Activated CD8-positive, alpha-beta memory T cell treated with anti-CD3 and anti-CD28 coated beads for 36 hours (primary cell): ENCODE results near the gene NPW. TPM values are rescaled to one million over a fixed set of nuclear protein-coding genes. Genes with fewer than 3 reads are reported as not detected.

ENCODE experiments used
- CTCF ChIA-PET: fragments of 350-600 bp; sonication (Branson Sonifier 250); formaldehyde crosslinking; loops from one replicate; lab custom pipeline; 2021; ENCODE audit warnings: antibody characterized with exemption; lab: Charles Lee
- POLR2A ChIA-PET: fragments of 350-600 bp; sonication (Branson Sonifier 250); formaldehyde crosslinking; loops from one replicate; lab custom pipeline; 2021; ENCODE audit warnings: antibody characterized with exemption; lab: Charles Lee
- total RNA-seq, 2 experiments: library from RNA; stranded (reverse); gene quantifications; one replicate each; pipeline ENCODE4 v1.2.3, GENCODE V29; 2021

The NPW gene
- total RNA-seq, 2 experiments from 2014 or later: 15.8 to 18.1 TPM

DNA sequence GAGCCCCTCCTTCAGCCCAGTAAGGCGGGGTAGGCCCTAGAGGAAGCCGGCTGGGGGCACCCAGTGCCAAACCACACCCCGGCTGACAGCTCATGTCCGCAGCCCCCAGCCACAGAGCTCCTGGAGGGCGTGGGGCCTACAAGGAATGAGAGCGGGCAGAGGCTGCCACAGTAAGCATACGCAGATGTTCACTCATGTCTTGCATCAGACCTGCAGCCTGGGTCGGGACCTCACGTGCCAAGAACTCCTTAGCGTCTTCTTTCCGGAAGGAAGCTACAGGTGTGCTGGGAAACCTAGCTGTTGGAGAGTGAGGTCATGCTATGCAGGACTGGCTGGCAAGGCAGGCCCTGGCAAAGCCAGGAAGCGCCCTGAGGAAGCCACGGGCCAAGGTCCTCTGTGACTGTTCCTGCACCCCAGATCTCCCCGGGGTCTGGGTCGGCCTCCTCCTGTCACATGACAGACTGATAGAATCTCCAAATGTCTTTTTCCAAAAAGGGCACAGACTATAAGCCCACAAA, 11.5 kb upstream of the NPW start:
- POLR2A ChIA-PET: interaction anchor here (0.6 to 1.5 kb wide), 4 partner anchors 12 to 147 kb away, joined by 3 to 7 read pairs (median 4); partner anchors contain the start of gene TRAF7
- CTCF ChIA-PET: interaction anchor here (1.0 to 2.1 kb wide), 5 partner anchors 23 to 244 kb away, joined by 3 to 17 read pairs (median 4); partner anchors contain the start of genes ECI1, NUBP2 and SPSB3

DNA sequence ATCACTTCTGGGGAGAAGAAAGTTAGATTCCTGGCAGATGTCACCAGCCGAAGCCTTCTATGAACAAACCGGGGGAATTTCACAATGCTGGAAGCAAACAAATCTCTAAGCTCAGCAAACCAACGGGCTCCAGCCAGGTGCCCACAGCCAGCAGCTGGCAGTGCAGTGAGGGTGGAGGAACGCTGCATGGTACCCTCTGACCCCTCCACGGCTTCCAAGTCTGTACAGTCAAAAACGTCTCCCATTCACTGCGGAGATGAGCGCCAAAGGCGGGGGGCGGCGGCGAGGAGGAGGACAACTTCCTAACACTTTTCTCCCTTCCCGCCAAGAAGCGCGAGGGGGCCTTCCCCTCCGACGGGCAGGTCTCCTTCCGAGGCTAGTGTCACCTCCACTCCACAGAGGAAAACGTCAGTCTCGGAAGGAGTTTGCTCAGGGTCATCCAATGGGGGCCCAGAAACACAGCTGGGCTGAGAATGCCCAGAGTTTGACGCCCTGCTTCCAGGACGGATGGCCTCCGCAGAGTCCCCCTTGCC, 10.9 kb upstream of the NPW start:
- ChIA-PET POLR2A (interaction anchor here (0.6 to 1.5 kb wide), 5 partner anchors 13 to 303 kb away, joined by 3 to 7 read pairs (median 5); partner anchors contain the start of genes MAPK8IP3, RPS2 and TRAF7), CTCF (interaction anchor here (1.2 to 2.1 kb wide), 4 partner anchors 42 to 243 kb away, joined by 3 to 17 read pairs (median 4); partner anchors contain the start of genes ECI1, NUBP2 and SPSB3)

DNA sequence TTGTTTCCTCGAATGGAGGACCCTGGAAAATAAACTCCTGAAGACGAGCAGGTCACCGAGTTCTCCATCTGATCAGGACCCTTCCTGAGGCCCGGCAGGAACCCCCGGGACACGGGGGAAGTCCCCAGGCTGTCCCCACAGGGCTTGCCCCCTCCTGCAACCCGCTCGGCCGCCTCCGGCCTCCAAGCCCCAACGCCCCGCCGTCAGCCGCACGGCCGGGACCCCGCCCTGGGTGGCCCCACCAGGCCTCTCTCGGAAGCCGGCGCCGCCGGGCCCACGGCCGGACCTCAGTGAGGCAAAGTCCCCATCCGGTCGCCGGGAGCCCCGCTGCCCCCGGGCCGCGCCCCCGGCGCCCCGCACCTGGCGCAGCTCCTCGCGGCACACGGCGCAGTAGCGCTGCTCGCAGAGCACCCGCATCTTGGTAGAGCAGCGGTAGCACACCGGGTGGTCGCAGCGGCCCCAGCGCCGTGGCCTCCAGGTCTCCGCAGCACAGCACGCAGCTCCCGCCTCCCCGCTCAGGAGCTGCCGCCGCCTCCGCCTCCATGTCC, 10.3 kb upstream of the NPW start:
- ChIA-PET CTCF (interaction anchor here (1.3 to 2.1 kb wide), 3 partner anchors 41 to 242 kb away, joined by 3 to 17 read pairs (median 5); partner anchors contain the start of gene ECI1), POLR2A (interaction anchor here (0.6 to 1.5 kb wide), 3 partner anchors 13 to 303 kb away, joined by 3 to 7 read pairs (median 5); partner anchors contain the start of genes MAPK8IP3 and RPS2)

DNA sequence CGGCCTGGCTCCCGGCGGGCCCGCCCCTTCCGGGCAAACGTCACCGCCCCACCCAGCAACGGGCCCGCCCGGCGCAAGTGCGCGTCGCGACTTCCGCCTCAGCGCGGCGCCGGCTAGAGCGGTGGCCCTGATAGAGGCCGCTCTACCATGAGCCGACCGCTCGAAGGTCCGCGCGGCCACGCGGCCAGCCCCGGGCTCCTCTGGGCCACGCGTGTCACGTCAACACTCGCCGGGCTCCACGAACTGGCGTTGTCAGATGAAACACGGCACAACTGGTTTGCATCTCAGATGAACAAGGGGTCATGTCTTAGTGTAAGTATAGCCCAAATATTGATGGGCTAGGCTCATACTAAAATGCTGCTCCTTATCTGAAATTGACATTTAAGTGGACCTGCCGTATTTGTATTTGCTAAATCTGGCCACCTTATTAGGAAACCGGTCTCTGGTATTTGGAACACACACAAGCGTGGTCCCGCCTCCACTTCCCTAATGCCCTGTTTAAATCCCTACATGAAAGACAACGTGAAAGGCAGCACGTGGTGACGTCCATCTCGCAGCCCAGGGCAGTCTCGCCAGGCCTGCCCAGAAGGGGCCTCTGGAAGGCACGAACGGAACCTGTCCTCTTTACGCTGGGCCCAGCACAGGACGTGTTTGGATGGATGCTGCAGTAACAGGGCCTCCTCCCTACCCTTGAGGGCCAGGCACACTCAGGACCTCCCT, 9.6 kb upstream of the NPW start, which contains the start of gene ZNF598:
Gene ZNF598, minus strand, starts transcription at position 31 of the 720 bp plus-strand sequence.
- CTCF ChIA-PET: interaction anchor here (0.6 kb wide), 1 partner anchor 13 kb away, joined by 3 read pairs; no protein-coding TSS in a partner anchor
- POLR2A ChIA-PET: no interaction called here

DNA sequence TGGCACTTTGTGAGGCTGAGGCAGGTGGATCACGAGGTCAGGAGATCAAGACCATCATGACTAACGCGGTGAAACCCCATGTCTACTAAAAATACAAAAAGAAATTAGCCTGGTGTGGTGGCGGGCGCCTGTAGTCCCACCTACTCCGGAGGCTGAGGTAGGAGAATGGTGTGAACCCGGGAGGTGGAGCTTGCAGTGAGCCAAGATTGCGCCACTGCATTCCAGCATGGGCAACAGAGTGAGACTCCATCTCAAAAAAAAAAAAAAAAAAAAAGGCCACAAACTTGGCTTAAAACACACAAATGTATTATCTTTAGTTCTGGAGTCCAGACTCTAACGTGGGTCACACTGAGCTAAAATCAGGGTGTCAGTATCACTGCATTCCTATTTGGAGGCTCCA, 7.9 kb upstream of the NPW start:
- POLR2A ChIA-PET: interaction anchor here (0.6 to 1.0 kb wide), 3 partner anchors 47 to 78 kb away, joined by 3 to 4 read pairs (median 3); partner anchors contain the start of gene RPS2
- CTCF ChIA-PET: interaction anchor here (0.8 to 2.9 kb wide), 4 partner anchors 8 to 129 kb away, joined by 3 to 12 read pairs (median 5); no protein-coding TSS in a partner anchor

DNA sequence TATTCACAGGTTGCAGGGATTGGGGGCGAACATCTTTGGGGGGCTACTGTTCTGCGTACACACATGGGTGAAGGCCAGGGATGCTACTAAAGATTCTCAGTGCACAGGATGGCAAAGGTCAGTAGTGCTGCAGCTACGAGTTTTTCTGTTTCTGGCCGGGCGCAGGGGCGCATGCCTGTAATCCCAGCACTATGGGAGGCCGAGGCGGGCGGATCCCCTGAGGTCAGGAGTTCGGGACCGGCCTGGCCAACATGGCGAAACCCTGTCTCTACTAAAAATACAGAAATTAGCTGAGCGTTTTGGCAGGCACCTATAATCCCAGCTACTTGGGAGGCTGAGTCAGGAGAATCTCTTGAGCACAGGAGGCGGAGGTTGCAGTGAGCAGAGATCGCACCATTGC, 6.1 kb upstream of the NPW start:
- CTCF ChIA-PET: interaction anchor here (2.0 to 2.9 kb wide), 2 partner anchors 9 to 10 kb away, joined by 6 to 12 read pairs; no protein-coding TSS in a partner anchor
- POLR2A ChIA-PET: interaction anchor here (0.6 kb wide), 1 partner anchor 141 kb away, joined by 5 read pairs; no protein-coding TSS in a partner anchor

DNA sequence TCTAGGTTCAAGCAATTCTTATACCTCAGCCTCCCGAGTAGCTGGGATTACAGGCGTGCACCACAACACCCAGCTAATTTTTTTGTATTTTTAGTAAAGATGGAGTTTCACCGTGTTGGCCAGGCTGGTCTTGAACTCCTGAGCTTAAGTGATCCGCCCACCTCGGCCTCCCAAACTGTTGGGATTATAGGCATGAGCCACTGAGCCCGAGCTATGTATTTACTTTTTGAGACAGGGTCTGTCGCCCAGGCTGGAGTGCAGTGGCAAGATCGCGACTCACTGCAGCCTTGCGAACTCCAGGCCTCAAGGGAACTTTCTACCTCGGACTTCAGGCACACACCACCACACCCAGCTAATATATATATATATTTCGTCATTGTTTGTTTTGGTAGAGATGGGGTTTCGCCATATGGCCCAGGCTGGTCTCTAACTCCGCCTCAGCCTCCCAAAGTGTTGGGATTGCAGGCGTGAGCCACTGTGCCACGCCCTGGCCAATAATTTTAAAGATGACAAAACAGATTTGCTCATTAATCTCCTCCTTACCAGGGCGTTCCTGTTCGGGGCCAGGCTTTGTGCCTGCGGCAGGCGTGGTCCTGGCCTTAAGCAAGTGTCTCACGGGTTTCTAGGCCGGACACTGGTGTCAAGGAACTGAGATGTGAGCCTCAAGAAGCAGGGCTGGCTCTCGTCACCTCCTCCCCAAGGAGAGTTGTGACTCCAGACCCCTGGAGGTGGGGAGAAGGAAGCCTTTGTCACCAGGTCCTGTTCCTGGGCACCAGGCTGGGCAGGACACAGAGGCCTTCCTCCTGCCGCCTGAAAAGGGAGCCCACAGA, 4.3 kb upstream of the NPW start:
- POLR2A ChIA-PET: interaction anchor here (0.7 kb wide), 1 partner anchor 30 kb away, joined by 3 read pairs; no protein-coding TSS in a partner anchor
- CTCF ChIA-PET: interaction anchor here (1.1 to 1.3 kb wide), 2 partner anchors 125 to 199 kb away, joined by 3 to 6 read pairs; partner anchors contain the start of gene PGP

DNA sequence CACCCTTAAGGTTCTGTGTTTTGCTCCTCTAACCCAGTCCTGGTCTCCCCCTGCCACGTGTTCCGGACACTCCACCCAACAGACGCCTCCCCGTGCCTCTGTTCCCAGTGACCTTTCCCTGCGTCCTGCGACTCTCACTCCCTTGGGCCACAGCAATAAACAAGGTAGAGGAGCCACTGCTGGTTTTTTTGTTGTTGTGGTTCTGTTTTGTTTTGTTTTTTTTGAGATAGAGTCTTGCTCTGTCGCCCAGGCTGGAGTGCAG, 3.7 kb upstream of the NPW start:
- CTCF ChIA-PET: interaction anchor here (1.3 to 1.9 kb wide), 3 partner anchors 12 to 198 kb away, joined by 3 to 14 read pairs (median 12); partner anchors contain the start of gene PGP
- POLR2A ChIA-PET: interaction anchor here (0.6 kb wide), 1 partner anchor 125 kb away, joined by 3 read pairs; no protein-coding TSS in a partner anchor

DNA sequence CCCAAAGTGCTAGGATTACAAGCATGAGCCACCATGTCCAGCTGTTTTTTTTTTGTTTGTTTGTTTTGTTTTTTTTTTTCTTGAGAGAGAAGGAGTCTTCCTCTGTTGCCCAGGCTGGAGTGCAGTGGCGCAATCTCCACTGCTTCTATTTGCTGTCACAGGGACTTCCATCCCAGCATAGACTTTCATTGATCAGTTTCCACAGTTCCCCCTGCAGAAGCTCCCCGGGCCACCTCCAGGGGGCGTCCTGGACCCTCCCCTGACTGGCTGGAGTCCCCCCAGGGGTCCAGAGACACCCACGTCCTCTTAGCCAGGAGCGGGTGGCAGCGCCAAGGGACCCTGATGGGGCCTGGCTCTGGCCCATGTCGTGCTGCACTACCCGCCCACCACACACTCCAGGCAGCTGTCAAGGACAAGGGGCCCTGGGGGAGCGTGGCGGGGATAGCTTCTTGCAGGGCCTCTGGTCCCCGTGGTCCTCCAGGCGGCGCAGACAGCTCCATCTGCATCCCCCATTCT, 3.1 kb upstream of the NPW start:
- ChIA-PET POLR2A (interaction anchor here (0.6 kb wide), 1 partner anchor 124 kb away, joined by 3 read pairs; no protein-coding TSS in a partner anchor), CTCF (interaction anchor here (0.9 to 1.9 kb wide), 5 partner anchors 13 to 198 kb away, joined by 3 to 14 read pairs (median 3); partner anchors contain the start of genes GFER and PGP)

DNA sequence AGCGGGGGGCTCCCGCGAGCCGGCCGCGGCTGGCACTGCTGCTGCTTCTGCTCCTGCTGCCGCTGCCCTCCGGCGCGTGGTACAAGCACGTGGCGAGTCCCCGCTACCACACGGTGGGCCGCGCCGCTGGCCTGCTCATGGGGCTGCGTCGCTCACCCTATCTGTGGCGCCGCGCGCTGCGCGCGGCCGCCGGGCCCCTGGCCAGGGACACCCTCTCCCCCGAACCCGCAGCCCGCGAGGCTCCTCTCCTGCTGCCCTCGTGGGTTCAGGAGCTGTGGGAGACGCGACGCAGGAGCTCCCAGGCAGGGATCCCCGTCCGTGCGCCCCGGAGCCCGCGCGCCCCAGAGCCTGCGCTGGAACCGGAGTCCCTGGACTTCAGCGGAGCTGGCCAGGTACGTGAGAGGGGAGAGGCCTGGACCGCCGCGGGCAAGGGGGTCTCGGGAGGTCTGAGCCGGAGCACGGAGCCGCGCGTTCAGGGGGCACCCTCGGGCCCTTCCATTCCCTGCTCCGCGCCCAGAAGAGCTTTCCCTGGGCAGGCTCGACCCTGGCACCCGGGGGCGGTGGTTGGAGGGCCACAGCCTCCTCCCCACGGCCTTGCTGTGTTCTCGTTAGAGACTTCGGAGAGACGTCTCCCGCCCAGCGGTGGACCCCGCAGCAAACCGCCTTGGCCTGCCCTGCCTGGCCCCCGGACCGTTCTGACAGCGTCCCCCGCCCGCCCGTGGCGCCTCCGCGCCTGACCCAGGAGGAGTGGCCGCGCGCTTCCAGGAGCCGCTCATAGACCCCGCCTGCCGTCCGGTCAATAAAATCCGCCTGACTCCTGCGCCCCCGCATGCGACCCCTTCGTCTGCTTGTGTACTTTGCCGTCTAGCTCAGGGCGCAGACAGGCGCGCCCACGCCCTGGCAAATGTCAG, 591 bp downstream of the NPW start:
- POLR2A ChIA-PET: no interaction called here
- CTCF ChIA-PET: interaction anchor here (0.7 to 2.2 kb wide), 6 partner anchors 16 to 126 kb away, joined by 3 to 12 read pairs (median 4); no protein-coding TSS in a partner anchor

DNA sequence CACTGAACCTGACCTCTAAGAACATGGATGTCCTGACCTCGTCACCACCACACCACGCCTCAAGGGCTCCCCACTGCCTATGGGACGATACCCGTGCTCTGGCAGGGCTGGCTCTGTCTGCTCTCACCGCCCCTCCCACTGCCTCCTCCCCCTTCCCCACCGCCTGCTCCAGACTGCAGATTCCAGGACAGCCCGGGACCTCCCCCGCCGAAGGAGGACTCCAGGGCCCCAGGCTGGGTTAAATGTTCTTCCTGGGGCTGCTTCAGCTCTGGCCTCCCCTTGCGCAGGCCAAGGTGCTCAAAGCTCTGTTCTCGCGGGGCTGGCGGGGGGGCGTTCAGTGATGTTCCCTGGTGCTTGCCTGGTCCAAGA, 3.1 kb downstream of the NPW start:
- POLR2A ChIA-PET: interaction anchor here (0.5 to 0.6 kb wide), 3 partner anchors 67 to 241 kb away, joined by 4 to 7 read pairs (median 6); no protein-coding TSS in a partner anchor
- CTCF ChIA-PET: interaction anchor here (0.5 to 2.4 kb wide), 27 partner anchors 9 to 474 kb away, joined by 3 to 22 read pairs (median 3); partner anchors contain the start of genes GFER, NTHL1, PKD1 and RAB26

DNA sequence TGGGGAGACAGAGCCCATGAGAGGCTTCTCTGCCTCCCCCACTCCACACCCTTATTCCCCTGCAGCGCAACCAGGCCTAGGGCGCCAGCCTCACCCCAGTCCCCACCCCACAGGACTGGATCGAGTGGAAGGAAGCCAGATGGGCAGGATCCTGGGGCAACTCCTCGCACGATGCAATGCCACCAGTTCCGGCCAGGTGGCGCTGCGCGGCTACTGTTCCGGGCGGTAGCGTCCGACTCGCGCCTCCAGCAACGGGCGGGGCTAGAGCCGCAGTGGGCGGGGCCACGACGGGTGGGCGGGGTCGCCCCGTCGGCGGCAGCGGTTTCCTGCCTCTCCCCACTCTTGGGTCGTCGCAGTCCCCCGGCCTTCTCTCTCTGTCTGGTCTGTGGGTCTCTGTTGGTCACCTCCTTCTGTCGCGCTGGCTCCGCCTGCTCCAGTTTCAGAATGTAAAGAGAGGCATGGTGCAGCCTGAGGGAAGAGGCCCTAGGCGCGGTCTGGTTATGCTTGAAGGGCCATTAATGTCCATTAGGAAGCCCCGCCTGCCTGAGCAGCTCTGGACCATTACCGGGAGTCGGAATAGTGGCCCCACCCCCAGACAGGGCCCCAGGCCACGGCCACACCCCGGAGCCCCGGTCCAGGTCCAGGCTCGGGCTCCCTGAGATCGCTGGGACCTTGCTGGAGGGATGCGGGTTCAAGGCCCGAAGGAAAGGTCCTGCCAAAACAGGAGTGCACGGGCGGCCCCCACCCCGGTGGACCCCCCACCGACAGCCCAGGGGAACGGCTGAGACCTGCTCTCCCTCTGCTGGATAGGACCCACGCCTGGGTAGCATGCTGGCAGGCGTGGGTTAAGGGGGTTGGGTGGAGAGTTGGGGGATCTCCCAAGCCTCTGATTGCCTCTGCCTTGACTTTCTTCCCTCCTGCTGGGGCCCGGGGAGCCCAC, 3.8 kb downstream of the NPW start:
- ChIA-PET CTCF (interaction anchor here (0.6 to 2.9 kb wide), 25 partner anchors 10 to 474 kb away, joined by 3 to 22 read pairs (median 4); partner anchors contain the start of genes GFER, NTHL1, PKD1 and RAB26), POLR2A (interaction anchor here (0.6 kb wide), 2 partner anchors 130 to 240 kb away, joined by 6 to 7 read pairs; no protein-coding TSS in a partner anchor)

DNA sequence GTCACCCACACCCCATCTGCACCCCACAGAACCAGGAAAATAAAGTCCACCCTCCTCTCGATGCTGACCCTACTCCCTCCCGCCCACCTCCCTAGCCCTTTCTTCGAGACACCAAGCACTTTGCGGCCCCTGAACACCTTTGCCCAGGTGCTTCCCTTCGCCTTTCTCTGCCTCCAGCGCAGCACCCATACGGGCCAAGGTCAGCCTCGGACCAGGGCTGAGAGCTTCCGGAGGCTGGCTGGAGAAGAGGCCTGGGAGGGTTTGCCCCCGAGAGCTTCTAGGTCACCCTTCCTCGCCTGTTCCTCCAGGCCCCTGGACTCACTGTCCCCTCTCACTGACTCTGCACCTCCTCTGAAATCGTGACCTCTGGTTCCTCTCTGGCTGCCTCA, 4.4 kb downstream of the NPW start:
- ChIA-PET POLR2A (no interaction called here), CTCF (interaction anchor here (1.0 to 2.9 kb wide), 3 partner anchors 24 to 116 kb away, joined by 3 to 13 read pairs (median 3); partner anchors contain the start of genes NTHL1 and TSC2)

DNA sequence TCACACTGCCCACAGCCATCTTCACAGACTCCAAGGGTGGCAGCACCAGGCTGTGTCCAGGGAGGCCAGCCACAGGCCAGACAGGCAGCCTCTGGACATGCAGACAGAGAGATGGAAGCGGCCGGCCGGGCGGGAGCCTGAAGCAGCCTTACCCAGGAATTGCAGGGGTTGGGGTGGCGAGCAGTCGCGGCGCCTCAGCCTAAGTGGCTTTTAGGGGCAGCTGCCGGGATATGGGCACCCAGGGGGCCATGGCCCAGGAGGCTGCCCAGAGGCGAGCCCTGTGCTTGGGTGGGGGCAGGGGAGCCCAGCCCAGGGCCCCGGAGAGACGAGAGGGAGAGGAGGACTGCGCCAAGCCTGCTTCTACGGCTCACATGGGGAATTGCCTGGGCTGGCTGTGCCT, 5.7 kb downstream of the NPW start:
- CTCF ChIA-PET: interaction anchor here (0.6 to 2.9 kb wide), 3 partner anchors 34 to 115 kb away, joined by 3 to 13 read pairs (median 3); no protein-coding TSS in a partner anchor
- POLR2A ChIA-PET: no interaction called here

DNA sequence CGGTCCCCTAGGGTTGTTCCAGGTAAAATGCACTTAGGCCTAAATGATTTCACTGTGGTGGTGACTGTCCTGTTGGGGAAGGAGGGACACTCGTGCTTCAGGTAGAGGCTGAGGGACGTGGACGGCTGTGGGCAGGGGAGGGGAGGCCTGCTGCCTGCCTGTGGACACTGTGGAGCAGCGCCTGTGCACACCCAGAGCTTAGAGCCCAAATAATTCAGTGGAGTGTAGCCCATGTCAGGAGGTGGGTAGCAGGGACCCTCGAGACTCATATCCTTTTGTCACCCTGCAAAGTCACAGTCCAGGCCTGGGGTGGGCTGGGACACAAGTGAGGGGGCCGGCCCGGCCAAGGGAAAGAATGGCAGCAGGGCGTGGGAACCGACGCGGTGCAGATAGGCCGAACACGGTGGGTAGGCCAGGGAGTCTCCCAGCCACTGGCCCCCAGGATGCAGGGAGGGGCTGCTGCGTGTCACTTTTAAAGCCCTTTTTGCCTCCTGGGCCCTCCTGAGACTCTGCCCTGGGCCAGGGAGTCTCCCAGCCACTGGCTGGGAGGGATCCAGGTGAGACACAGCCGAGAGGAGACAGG, 6.4 kb downstream of the NPW start:
- ChIA-PET POLR2A (no interaction called here), CTCF (interaction anchor here (0.6 to 2.9 kb wide), 3 partner anchors 90 to 115 kb away, joined by 3 to 13 read pairs (median 13); no protein-coding TSS in a partner anchor)
